Stimulated activated CD4-positive, alpha-beta T cell treated with anti-CD3 and anti-CD28 coated beads, Interleukin-12 subunit alpha, Interleukin-12 subunit beta, amount 100 ng/mL, for 24 hours (primary cell): Measurements from ENCODE around the gene PCSK6.
"Not testable (repeated sequence)": the region's sequence is repeated elsewhere in the genome, so short reads cannot be mapped to it uniquely, and the experiment has no call there.

Experiments used
- DNase-seq, 2 experiments: peaks; one replicate each; pipeline ENCODE4 v3.0.0-alpha.2; 2020; ENCODE audit warnings: low read depth in 2 of 2

The PCSK6 gene

DNA sequence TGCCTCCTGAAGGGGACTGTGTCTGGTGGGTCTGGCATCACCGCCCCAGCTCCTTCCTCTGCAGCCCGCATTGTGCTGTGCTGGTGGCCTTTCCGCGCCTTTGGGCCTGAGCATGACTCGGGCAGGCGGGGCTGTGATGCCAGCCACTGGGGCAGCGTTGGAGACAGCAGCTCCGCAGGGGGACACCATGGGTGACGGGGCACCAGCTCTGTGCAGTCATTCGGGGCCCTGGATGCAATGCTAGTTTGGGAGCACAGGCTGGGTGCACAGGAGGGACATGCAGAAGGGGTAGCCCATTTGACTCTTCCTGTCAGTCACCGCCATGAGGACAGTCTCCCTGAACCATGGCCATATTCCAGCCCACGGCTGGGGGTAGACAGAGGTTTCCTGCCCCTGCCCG is 110.6 kb downstream of the PCSK6 start:
- DNase-seq, result no peak

DNA sequence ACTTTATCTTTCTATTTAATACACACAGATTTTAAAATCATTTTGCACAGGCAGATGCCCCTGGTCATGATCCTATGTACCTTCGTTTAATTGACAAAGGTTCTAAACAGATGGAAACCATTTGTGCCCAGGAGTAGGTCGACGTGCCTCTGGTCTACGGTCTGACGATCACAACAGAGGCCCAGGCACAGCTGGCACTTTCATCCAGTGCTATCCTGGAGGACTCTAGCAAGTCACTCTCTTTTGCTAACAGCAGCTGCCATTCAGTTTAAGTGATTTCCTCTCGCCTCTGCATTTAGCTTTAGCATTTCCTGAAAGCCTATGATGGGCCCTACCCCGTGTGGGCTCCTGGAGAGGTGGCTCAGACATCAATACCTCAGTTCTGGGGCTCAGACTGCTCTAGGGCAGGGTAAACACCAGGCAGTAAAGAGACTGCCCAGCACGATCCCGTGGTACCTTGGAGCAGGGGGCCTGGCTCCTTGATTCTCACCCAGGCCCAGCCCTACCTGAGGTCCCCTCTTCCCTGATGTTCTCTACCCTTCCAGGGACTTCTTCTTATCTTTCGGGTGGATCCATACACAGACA is 111.2 kb downstream of the PCSK6 start:
- DNase-seq, result no peak

DNA sequence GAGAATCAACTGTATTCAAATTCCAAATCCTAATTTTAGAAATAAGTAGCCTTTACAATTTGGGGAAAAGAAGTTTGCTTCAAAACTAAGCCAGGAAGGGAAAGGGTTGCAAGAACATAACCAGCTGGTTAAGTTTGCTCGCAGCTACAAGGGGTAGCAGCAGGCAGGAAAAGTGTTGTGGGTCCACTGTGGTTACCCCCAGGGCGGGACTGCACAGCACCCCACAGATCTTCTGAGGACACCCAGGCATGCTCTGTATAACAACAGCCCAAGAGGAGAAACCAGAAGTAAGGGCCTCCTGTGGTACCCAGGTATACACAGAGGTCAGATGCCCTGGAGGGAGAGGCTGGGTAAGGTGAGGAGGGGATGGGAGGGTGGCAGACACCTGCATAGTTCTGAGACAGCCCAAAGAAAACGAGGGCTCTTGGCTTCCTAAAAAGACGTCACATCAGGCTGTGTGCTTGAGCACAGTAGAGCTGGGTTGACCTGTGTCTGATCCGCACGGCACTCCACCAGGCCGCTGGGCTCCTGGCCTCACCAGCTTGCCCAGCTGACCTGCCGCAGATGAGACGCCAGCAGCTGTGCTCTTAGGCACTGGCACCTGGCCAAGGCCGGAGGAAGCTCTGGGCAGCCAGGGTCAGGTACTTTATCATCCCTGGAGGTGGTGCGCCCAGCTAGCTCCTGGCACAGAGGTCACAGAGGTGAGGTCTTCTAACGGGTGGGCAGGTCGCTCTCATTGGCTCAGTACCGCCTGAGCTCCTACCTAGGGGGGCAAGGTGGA is 112.7 kb downstream of the PCSK6 start:
- DNase-seq, result no peak

DNA sequence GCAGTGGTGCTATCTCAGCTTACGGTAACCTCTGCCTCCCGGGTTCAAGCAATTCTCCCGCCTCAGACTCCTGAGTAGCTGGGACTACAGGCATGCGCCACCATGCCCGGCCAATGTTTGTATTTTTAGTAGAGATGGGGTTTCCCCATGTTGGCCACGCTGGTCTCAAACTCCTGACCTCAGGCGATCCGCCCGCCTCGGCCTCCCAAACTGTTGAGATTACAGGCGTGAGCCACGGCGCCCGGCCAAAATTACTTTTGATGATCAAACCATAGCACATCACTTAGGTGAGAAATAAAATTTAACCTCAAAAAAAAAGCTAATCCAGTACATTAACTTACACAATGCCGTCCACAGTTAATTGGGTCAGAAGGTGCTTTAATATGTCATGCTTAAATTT is 114.5 kb downstream of the PCSK6 start:
- not testable (repeated sequence) for DNase-seq

DNA sequence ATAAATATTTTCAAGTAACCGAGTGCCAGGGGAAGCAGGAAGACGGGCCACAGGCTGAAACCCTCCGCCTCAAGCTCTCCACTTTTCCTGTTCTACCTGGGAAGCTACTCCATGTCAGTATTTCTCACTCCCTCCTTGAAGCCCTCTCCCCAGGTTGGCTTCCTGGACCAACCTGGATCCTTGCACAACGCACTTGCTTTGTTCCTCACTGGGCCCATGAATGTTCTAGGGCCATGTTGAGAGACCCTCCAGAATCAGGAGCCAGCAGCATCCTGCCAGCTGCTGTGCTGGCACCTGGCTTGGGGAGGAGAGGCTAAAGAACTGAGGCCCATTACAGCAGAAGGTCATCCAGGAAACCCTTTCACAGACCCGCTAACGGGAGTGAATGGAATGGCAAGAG is 115.2 kb downstream of the PCSK6 start:
- DNase-seq, result no peak

DNA sequence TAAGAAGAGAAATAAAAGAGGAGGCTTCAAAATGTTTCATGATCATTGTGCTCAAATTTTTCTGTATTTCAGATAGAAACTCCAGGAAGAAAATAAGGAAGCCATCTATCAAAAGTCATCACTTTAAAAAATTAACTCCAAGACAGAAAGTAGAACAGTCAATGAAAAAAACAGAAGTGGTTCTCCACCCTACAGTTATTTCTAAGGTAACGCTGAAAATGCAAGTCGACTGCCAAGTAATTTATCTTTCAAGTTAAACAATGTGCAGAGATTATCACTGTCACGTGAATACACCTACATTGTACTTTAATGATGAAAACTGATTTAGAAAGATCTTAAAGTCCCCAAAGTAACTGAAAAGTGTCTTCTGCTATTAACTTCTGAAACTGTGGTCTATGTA is 115.9 kb downstream of the PCSK6 start:
- no peak for DNase-seq

DNA sequence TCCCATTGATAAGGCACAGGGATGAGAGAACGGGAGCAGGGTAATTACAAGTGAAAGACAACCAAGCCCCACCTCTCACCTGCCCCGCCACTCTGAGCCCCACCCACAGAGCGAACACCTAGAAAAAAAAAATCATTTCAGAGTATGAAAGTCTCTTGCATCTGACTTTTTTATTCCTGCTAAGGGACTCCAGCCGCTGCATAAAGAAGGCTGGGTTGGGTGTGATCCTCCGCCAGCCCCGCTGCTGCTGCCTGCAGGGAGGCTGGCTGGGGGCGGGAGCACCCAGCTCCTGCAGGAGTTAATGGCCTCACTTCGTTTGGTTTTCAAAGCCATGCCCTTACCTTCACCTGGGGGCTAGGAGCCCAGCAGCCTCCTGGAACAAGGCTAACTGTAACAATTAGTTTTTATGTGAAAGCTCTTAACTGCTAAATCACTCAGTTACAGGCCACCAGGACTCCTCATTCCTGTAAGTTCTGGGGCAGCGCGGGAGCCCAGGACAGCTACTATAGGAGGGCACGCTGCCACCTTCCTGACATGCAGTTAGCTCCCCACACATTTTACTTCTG is 116.5 kb downstream of the PCSK6 start:
- no peak for DNase-seq

DNA sequence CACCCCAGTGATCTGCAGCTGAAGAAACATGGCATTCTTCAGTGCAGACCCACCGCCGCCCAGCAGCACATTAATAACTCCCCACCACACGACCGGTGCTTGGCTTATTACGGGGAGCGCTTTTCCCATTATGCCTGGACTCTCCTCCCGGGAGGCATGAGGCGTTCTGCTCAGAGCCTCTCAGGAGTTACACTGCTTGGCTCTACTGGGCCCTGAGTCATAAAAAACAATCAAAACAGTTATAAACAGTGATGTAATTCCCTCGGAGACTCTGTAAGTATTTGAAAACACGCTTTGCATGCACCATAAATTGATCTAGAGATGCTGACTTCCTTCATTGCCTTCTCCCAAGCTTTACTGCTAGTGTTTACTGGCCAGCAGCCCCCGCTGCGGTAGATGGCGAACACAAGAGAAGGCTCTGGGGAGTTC is 117.3 kb downstream of the PCSK6 start:
- no peak for DNase-seq

DNA sequence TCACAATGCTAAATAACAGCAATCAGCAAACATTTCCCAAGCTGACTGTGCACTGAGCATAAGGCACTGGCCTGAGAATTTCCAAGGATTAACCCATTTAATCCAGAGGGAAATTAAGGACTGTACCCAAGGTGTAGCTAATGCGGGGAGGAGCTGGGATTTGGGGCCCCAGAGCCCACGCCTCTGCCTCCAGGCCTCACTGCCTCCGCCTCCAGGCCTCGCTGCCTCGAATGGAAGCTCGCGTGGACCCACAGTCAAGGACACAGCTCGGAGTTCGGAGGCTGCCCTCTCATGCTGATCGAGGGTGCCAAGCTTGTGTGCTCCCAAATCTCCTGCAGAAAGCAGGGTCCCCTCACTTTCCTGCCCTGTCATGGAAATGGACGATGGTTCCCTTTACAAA is 118.0 kb downstream of the PCSK6 start:
- no peak for DNase-seq

DNA sequence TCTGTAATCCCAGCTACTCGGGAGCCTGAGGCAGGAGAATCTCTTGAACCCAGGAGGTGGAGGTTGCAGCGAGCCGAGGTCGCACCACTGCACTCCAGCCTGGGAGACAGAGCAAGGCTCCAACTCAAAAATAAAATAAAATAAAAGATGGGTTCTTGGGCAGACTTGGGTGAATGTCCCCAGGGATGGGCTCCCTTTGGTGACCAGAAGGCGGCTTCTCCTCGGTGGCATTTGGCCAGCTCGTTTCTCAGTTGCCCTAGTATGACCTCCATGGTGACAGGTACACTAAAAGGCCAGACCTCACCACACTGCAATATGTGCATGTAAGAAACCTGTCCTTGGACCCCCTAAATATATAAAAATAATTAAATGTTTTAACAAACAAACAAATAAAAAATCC is 118.4 kb downstream of the PCSK6 start:
- DNase-seq, result no peak

DNA sequence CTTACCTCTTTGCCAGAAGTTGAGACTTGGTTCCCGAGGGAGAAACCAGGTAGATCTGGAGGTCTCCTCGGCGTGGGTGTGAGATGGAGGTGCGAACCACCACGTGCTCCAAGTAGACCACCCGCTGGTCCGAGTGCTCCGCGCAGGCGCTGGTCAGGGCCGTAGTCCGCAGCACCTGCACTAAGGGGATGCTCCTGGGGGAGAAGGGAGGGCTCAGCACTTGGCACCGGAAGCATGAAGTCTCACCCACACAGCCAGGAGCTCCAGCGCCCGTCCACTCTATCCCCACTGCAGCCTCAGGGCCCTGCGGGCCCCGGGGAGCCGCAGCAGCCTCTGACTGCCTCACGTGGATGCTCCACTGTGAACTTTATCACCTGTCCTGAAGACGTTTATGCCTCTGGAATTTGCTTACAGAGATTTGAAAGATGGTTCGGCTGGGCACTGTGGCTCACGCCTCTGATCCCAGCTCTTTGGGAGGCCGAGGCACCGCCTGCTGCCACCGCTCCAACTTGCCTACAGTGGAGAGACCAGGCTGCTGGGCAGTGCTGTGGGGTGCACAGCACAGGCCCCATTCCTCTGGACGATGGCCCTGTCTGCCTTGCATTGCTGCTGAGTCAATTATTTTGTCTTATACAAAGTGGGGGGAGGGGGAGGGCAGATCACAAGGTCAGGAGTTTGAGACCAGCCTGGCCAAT is 119.0 kb downstream of the PCSK6 start:
- DNase-seq, result no peak

DNA sequence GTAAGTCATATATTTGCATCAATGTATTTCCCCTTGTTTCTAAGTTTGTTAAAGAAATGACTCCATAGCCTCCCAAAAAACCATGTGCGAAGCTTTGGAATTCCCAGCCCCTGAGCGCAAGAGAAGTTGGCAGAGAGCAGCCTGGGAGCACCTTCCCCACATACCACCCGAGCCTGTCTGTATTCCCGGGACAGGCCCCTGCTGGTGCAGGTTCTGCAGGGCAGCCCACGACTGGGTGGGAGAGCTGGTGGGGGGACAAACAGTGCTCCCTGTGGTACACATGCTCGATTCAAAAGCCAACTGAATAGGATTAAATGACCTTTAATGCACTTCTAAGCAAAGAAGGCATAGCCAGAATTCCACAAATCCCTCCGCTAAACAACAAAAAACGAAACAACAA is 119.8 kb downstream of the PCSK6 start:
- DNase-seq, result no peak

DNA sequence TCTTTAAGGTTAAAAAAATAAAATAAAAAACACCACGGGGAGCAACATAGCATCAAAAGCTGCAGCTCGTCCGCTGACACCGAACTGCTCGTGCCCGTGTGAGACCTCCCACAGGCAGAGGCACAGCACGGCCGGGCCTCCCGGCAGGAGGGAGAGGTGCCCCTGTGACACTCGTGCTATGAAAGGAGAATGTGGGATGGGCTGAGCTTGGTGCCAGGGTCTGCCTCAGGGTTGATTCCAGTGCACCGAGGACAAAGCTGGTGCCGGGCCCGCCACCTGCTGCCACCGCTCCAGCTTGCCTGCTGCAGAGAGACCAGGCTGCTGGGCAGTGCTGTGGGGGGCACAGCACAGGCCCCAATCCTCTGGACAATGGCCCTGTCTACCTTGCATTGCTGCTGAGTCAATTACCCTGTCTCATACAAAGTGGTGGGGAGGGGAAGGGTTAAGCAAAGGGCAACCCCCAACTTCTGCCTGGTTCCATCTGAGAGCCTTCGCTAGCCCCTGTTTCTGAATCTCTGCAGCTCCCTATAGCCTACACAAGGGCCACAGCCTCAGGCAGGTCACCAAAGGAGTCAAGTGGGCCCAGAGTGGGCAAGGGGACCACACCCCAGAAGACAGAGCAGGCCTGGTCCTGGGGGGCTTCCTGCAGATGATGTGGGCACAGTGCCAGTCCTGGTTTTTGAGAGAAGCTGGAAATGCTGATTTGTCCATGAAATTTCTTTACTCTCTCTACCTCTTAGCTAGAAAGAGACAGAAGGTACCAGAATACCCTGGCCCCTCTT is 120.5 kb downstream of the PCSK6 start:
- DNase-seq, result no peak

DNA sequence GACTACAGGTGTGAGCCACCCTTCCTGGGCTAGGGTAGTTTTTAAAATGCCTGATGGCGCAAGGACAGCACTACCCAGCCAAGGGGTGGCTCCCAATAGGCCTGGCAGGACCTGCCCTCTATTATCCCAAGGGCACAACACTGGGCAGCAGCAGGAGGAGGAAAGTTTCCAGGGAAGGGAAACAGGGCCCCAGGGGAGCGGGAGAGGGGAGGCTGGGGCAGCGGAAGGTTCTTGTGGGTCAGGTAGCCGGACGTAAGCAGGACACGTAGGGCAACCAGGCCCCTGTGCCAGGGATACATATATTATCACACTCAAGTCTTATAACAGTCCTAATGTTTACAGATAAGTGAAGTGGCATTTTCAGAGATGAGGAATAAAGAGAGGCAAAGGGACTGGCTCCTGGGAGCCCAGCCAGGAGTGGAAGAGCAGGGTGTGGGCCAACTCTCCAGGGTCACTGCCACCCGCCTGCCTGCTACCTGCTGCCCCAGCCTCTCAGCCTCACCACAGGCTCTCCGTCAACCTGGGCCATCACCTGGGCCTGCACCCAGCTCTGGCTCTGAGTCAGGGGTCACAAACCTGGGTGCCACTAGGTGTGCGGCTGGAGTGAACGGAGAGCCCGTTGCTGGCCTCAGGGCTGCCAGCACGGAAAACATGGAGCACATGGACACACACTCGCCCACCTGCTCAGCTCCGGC is 121.3 kb downstream of the PCSK6 start:
- no peak for DNase-seq

DNA sequence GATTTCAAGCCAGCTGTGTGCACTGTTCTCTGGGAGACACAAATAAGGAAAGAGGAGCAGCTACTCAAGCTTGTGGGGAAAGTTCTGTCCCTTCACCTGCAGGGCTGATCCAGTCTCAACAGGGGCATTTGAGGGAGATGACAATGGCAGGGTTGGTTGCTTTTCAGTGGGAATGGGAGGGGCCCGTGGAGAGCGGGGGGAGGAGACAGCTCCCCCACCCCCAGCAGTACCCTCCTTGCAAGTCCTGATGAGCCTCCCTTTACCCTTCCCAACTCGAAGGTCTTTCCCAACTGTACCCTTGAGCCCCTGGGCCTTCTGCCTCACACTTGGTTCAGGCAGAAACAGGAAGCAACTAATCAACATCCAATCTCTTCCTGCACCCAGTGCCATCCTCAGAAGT is 122.7 kb downstream of the PCSK6 start:
- DNase-seq, result no peak

DNA sequence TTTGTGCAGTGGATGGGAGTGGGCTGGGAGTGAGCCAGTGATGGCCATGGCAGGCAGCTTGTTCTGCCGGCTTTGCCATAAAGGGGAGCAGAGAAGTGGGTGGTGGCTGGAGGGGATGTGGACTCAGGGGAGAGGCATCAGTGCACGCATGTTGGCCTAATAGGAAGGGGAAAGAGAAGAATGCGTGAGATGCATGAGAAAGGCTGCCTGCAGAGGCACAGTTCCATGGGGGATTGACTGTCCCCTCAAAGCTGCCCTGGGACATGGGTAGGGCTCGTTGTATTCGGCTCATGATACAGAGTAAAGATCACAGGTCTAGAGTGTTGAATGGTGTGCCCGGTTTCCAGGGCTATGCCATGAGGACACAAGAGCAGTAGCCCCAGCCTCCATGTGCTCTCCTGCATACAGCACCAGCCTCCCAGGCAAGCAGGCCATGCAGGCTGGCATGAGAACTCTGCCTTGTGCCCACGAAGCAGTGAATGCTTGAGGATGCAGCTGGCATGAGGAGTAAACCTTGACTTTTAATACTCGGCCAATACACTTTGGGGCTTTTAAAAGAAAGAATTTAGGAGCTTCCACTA is 126.4 kb downstream of the PCSK6 start:
- no peak for DNase-seq

DNA sequence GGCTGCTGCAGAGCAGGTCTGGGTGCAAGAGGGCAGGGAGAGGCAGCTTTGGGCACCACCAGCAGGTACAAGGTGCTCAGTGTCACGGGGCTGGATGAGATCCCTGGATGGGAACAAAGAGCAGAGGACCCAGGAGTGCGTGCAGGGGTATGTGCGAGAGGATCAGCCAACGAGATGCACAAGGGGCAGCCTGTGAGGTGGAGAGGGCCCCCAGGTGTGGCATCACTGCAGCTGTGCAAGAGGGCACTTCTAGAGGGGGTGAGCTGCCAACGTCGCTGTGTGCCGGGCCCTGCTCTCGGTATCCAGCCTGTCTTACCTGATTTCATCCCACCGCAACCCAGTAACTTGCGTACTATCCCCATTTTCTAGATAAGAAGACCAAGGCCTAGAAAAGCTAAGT is 127.1 kb downstream of the PCSK6 start:
- no peak for DNase-seq

DNA sequence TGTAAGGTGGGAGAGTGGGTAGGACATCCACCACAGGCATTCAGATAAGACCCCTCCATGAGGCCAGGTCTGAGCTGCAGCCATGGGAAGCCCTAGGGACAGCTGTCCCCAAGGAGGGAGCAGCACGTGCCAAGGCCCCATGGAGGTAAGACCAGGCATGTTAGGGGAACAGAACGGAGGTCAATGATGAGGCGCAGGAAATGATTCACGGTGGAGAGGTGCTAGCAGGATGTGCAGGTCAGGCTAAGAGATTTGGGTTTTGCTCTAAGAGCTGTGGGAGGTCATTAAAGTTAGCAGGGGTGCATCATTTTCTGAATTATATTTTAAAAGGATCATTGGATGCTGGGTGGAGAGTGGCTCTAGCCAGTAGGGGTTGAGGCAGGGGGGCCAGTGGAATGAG is 128.1 kb downstream of the PCSK6 start:
- no peak for DNase-seq

DNA sequence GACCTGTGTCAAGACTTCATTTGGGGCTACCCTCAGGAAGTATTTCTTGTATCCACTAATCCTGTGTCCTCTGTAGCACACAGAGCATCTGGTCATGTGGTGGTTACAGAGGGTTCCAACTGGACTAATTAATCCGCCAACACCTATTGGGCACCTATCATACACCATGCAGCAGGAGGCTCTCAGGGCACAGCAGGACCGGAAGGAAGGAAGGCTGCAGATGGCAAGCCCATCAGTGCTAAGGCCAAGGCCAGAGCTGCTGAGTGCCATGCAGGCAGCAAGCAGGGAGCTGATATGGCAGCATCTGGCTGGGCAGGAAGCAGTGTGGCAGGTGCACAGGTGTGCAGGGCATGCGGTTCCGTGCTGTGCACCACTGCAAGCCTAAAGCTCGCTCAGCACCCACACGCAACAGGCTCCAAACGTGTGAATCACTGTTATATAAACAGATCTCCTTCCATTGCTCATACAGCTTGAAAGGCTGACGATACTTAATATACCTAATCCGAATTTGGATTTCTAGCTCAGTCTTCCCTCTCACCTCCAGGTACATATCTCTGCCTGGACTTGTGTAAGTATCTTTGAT is 130.1 kb downstream of the PCSK6 start:
- no peak for DNase-seq

DNA sequence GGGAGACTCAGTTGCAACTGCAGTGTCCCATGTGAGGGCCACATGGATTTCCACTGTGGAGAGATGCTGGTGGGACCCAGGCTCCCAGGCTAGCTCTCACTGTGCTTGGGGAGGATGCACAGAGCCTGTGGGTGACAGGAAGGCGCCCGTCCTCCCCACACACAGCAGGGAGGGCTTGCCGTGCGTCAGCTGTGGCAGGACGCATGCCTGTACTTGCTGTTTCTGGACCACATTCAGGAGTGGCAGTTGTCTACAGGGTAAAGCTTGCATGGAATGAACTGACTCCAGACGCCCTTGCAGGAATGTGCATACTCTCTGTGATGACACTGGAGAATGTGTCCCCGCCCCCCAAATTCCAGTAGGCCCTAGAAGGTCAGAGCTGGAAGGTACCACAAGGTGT is 130.6 kb downstream of the PCSK6 start:
- no peak for DNase-seq

DNA sequence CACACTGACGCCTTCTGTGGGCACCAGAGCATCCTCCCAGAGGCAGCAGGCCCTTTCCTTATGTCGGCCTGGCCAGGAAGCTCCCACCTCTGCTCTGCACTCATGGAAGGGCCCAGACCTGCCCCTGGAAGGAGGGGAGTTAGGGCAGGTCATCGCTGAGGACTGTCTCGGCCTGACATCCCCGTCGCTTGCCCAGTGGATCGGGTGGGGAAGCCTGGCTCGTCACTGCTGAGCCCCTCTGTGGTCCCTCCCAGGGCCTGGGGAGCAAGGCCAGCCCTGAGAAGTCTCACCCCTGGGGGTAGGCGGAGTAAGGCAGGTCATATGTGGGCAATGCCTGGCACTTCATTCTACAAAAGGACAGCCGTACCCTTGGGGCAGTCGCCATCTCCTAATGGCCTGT is 131.6 kb downstream of the PCSK6 start:
- DNase-seq, result no peak
